Body of pancreas (tissue), 4 donors: Measurements from ENCODE around the gene ARHGAP27.

ENCODE experiments used
- CTCF ChIP-seq, 7 experiments: fragments of 450-650 bp in 4 of 7; fragments of 200-600 bp in 3 of 7; sonication (generic) in 3 of 7; IDR thresholded peaks; one replicate each; pipeline ENCODE4 v1.5.1; 2016 to 2019; ENCODE audit warnings: antibody characterized with exemption in 7 of 7
- POLR2A ChIP-seq, 3 donors: fragments of 450-650 bp; IDR thresholded peaks; one replicate each; pipeline ENCODE4 v1.6.1; 2016; ENCODE audit warnings: antibody characterized with exemption in 3 of 3, mild to moderate bottlenecking in 2 of 3

GRCh38 chr17:45436625-45437464 is 4.2 kb upstream of the ARHGAP27 start:
- no peak for TF ChIP-seq POLR2A (IDR thresholded peaks at IDR 0.05)
- TF ChIP-seq CTCF (IDR thresholded peaks at IDR 0.05): no peak
